Mononuclear cell (primary cell): ENCODE data around the gene LPCAT3. TPM values are rescaled to one million over a fixed set of nuclear protein-coding genes. Genes with fewer than 3 reads are reported as not detected.
"Not testable (repeated sequence)": the region's sequence is repeated elsewhere in the genome, so short reads cannot be mapped to it uniquely, and the experiment has no call there.

ENCODE experiments used
- H3K27me3 ChIP-seq: 2 replicates; pipeline ENCODE4 v1.6.0; 2011; ENCODE audit warnings: low read length, control low read depth; ENCODE audit not compliant: insufficient read depth
- H3K4me1 ChIP-seq: 2 replicates; pipeline ENCODE4 v1.5.1; 2011; ENCODE audit warnings: mild to moderate bottlenecking, low read length, control low read depth; ENCODE audit not compliant: insufficient read depth
- H3K4me3 ChIP-seq: 2 replicates; pipeline ENCODE4 v1.5.1; 2011; ENCODE audit warnings: mild to moderate bottlenecking, low read length, moderate library complexity
- H3K9me3 ChIP-seq: 2 replicates; pipeline ENCODE4 v1.5.1; 2011; ENCODE audit warnings: low read depth, mild to moderate bottlenecking, control low read depth, low read length
- total RNA-seq: library from RNA; depleted of rRNA; stranded (reverse); fragments of >200 nt; gene quantifications from one replicate; pipeline ENCODE4 v1.2.3, GENCODE V29; 2012

Gene LPCAT3
- total RNA-seq, 1 donor = 11.0 TPM

DNA sequence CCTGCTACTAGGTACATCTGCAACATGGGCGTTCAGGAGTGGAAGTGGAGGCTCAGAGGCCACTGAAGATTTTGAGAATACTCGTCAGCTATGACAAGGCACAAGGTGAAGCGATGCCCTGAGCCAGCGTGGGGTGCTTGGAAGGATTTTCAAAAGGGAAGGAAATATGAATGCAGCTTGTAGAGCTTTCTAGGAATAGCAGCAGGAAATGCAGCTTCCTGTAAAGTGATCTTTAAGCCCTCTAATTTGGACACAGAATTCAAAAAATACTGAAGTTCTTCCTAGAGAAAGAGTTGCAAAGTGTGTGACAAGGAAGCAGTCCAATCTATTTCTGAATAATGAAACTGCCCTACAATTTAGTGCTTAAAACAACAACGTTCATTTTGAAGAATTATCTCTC is 29.0 kb upstream of the LPCAT3 start:
- peaks cover 7% of the 10 kb centered on the region for H3K4me1 ChIP-seq
- H3K9me3 ChIP-seq = no peaks in the 10 kb centered on the region
- H3K4me3 ChIP-seq = no peak overlapping the region
- peaks cover 1% of the 10 kb centered on the region for H3K27me3 ChIP-seq

DNA sequence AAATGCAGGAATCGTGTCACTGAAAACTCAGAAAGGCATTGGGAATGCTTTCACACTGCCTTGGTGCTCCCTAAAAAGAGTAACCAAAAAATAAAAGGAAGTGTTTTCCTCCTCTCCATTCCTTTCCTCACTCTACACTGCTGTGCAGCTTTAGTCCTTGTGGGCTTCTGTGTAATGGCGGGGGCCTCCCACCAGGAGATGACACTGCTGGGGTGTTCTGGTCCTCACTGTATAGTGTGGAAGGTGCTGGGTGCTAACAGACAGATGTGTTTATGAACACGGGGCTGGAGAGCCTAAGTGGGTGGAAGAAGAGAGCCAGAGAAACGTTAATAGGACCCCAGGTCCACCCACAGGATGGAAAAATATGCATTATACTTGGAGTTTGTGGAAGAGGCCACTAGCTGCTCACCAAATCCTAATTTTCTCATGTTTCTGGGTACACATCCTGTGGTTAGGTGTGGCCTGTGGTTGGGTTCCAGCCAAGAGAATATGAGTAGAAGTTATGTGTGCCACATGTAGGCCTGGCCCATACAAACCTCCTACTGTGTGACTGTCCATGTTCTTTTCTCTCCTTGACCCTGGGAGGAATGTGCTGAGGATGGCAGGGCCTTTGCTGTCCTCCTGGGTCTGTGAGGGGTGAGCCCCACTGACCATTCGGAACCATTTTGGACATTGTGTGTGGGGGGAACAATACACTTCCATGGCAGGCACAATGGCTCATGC is 28.3 kb upstream of the LPCAT3 start:
- Histone ChIP-seq H3K27me3 (no peaks in the 10 kb centered on the region), H3K4me1 (peaks cover 7% of the 10 kb centered on the region), H3K9me3 (no peaks in the 10 kb centered on the region), H3K4me3 (no peak overlapping the region)

DNA sequence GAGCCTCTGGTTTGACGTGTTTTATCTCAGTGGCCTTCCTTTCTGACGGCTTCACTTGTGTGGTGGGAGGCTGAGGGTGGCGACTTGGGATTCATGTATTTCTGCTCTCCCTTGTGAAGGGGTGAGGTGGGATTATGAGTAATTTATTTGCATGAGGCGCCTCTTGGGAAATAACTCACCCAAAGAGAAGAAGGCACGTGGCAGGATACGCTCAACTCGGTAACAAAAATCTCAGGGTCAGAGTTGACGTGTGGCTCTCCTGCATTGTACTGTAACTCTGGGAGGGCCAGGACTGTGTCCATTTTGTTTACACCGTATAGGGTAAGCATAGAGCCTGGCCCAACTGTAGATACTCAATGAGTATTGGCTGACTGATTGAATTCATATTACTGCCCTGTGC is 27.6 kb upstream of the LPCAT3 start:
- Histone ChIP-seq H3K4me3 (no peak overlapping the region), H3K27me3 (no peaks in the 10 kb centered on the region), H3K9me3 (no peaks in the 10 kb centered on the region), H3K4me1 (peaks cover 7% of the 10 kb centered on the region)

DNA sequence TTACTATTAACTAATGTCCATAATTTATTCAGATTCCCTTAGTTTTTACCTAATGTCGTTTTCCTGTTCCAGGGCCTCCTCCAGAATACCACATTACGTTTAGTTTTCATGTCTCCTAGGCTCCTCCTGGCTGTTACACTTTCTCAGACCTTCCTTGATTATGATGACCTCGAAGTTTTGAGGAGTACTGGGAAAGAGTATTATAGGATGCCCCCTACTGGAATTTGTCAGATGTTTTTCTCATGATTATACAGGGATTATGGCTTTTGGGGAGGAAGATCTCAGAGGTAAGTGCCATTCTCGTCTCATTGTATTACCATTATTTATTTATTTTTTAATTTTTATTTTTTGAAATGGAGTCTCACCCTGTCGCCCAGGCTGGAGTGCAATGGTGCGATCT is 24.6 kb upstream of the LPCAT3 start:
- H3K4me1 ChIP-seq = peaks cover 7% of the 10 kb centered on the region
- H3K9me3 ChIP-seq = no peaks in the 10 kb centered on the region

DNA sequence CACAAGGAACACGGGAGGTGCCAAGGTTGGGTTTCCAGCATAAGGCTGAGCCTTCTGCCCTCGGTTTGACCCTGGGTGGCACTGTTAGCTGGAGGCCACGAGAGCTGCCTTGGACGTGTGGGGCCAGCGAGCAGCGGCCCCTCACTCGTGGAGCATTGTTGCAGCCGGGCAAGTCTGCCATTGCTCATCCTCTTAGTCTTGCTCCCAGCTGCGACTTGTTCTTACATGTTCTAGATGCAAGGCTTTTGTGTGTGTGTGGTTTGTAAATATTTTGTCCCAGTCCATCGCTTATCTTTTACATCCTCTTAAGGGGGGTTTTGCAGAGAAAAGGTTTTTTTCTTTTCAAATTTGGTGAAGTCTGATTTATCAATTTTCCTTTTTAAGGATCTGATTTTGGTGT is 21.1 kb upstream of the LPCAT3 start:
- Histone ChIP-seq H3K9me3 (no peaks in the 10 kb centered on the region), H3K4me1 (no peaks in the 10 kb centered on the region), H3K27me3 (no peaks in the 10 kb centered on the region), H3K4me3 (no peak overlapping the region)

More for the DNA sequence above, 24.6 kb upstream of the LPCAT3 start:
- Histone ChIP-seq H3K27me3 (no peaks in the 10 kb centered on the region), H3K4me3 (no peak overlapping the region)

DNA sequence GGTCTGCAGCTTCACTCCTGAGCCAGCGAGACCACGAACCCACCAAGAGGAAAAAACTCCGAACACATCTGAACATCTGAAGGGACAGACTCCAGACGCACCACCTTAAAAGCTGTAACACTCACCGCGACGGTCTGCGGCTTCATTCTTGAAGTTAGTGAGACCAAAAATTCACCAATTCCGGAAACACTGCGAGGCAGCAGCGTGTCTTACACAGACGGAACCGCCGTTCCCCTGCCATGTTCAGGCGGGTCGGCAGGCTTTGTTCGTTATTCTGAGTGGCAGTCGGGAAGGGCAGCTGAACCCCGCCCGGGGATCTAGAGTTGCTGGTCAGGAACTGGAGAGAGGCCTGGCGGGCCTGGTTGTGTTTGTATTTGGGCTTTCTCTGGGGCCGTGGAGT is 20.3 kb upstream of the LPCAT3 start:
- Histone ChIP-seq H3K4me3 (no peak overlapping the region), H3K9me3 (no peaks in the 10 kb centered on the region), H3K27me3 (no peaks in the 10 kb centered on the region), H3K4me1 (no peaks in the 10 kb centered on the region)

DNA sequence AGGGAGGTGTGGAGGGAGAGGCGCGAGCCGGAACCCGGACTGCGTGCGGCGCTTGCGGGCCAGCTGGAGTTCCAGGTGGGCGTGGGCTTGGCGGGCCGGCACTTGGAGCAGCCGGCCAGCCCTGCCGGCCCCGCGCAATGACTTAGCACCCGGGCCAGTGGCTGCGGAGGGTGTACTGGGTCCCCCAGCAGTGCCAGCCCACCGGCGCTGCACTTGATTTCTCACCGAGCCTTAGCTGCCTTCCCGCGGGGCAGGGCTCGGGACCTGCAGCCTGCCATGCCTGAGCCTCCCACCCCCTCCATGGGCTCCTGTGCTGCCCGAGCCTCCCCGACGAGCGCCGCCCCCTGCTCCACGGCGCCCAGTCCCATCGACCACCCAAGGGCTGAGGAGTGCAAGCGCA is 19.1 kb upstream of the LPCAT3 start:
- H3K27me3 ChIP-seq, H3K9me3 ChIP-seq, H3K4me1 ChIP-seq, H3K4me3 ChIP-seq: not testable (repeated sequence)

DNA sequence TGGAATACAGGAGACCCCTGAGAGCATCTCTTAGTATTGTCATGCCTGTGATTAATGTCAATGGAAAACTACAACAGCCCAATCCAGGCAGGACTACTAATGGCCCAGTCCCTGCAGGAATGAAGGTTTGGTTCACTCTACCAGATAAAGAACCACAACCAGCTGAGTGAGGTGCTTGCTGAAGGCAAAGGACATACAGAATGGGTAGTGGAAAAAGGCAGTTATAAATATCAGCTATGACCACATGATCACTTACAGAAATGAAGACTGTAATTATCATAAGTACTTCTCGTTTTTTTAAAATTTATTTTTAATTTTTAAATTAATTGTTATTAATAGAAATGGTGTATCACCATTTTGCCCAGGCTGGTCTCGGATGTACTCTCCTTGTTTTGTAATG is 17.2 kb upstream of the LPCAT3 start:
- Histone ChIP-seq H3K4me3 (no peak overlapping the region), H3K9me3 (no peaks in the 10 kb centered on the region), H3K27me3 (no peaks in the 10 kb centered on the region), H3K4me1 (no peaks in the 10 kb centered on the region)

DNA sequence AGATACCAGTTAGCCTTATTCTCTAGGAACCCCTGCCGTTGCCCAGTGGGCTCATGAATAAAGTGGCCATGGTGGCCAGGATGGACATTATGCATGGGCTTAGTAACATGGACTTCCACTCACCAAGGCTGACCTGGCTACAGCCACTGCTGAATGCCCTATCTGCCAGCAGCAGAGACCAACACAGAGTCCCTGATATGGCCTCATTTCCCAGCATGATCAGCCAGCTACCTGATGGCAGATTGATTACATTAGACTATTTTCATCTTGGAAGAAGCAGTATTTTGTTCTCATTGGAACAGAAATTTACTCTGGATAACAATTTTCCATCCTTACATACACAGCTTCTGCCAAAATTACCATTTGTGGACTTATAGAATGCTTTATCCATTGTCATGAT is 16.2 kb upstream of the LPCAT3 start:
- no peaks in the 10 kb centered on the region for H3K4me1 ChIP-seq
- no peak overlapping the region for H3K4me3 ChIP-seq
- H3K27me3 ChIP-seq = no peaks in the 10 kb centered on the region
- no peaks in the 10 kb centered on the region for H3K9me3 ChIP-seq

DNA sequence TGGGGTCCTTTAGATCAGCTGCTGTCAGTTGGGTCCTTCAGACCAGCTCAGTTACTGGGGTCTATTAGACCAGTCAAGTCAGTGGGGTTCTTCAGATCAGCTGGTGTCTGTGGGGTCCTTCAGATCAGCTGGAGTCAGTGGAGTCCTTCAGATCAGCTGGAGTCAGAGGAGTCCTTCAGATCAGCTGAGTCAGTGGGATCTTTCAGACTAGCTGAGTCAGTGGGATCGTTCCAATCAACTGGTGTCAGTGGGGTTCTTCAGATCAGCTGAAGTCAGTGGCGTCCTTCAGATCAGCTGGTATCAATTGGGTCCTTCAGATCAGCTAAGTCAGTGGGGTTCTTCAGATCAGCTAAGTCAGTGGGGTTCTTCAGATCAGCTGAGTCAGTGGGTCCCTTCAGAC is 14.7 kb upstream of the LPCAT3 start:
- H3K9me3 ChIP-seq = no peaks in the 10 kb centered on the region
- no peak overlapping the region for H3K4me3 ChIP-seq
- H3K4me1 ChIP-seq = no peaks in the 10 kb centered on the region
- no peaks in the 10 kb centered on the region for H3K27me3 ChIP-seq

DNA sequence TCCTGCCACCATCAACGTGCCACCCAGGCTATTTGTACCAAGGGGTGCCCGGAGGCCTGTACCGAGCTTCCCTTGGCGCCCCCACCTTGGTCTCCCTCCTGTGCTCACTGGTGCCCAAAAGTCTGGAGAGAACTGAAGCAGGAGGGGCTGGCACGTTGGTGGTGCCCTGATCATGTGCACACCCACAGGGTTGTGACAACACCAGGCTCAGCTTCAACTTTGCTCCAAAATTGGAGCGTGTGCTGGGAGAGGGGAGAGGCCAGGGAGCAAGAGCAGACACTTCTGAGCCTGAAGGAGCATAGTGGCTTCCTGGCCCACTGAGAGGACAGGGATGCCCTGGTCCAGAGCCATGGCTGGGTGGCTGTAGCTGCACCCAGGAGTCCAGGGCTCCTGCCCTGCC is 13.0 kb upstream of the LPCAT3 start:
- H3K4me3 ChIP-seq = no peak overlapping the region
- no peaks in the 10 kb centered on the region for H3K27me3 ChIP-seq
- H3K9me3 ChIP-seq = no peaks in the 10 kb centered on the region
- no peaks in the 10 kb centered on the region for H3K4me1 ChIP-seq

DNA sequence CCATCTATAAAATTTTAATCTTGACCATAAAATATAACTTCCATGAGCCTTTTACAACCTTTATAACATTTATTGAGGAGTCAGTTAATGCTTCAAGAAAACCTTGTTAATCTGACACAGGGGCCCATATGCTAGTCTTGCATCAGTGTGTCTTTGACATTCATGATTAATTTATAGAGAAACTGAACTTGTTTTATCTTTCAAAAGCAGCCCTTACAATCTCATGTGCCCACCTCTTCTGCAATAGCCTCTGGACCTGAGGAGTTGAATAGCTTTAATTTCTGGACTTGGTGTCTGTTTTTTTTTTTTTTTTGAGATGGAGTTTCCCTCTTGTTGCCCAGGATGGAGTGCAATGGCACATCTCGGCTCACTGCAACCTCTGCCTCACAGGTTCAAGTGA is 8.6 kb upstream of the LPCAT3 start:
- Histone ChIP-seq H3K4me1 (peaks cover under 1% of the 10 kb centered on the region), H3K27me3 (no peaks in the 10 kb centered on the region), H3K9me3 (no peaks in the 10 kb centered on the region), H3K4me3 (no peak overlapping the region)

DNA sequence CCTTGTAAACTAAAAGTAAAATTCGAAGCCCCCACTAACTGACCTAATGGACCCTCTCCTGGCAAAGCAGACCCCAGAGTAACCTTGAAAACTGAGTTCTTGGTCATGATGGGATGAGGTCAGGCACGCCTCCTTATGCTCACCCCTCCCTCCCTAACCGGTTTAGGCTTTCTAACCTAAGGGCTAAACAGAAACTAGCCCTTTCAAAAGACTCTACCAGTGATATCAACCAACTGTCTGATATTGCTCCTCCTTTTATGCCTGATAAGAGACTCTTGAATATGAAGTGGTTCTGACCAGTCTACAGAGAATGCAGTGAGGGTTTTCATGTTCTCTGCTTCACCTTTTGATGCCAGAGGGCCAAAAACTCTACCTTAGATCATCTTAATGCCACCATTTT is 4.8 kb upstream of the LPCAT3 start:
- no peak overlapping the region for H3K4me3 ChIP-seq
- H3K9me3 ChIP-seq = no peaks in the 10 kb centered on the region
- no peaks in the 10 kb centered on the region for H3K27me3 ChIP-seq
- peaks cover 10% of the 10 kb centered on the region for H3K4me1 ChIP-seq

DNA sequence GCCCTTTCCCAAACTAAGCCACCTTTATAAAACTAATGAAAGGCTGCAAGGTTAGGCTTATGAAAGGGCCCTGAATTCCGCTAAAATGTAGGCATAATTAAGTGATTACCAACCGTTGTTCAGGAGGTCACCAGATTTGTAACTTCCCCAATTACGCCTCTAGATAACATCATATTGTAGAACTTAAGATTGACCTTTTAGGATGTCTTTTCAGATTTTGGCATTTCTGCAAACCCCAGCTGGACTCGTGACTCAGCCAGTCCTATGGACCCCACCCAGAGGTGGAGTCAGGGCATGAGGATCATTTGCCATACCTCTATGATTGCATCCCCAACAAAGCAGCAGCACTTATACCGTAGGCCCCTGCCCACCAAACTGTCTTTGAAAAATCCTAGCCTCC is 3.7 kb upstream of the LPCAT3 start:
- Histone ChIP-seq H3K4me1 (peaks cover 20% of the 10 kb centered on the region), H3K9me3 (no peaks in the 10 kb centered on the region), H3K4me3 (no peak overlapping the region), H3K27me3 (no peaks in the 10 kb centered on the region)

DNA sequence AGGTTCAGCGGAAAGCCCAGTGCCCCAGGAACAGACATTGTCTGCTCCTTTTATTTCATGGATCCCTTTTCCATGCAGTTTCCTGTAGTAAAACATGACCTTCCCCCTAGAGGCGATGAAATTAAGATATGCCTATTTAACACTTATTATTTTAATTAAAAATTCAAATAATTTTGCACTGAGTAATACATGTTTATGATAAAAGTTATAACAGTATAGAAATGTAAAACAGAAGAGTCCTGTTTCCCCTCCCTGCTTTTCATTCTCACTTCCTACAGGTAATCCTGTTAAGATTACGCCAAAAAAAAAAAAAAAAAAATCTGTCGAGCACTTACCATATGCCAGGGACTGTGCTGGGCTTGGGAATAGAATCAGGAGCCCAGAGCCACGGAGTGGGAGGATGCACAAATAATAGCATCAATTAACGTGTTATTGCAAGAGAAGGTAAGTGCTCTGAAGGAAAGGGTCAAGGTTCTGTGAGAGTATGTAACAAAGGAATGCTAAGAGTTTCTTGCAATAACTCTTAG is 830 bp upstream of the LPCAT3 start:
- Histone ChIP-seq H3K27me3 (no peaks in the 10 kb centered on the region), H3K4me3 (peak overlapping the region; percentile 92), H3K9me3 (no peaks in the 10 kb centered on the region), H3K4me1 (peaks cover 35% of the 10 kb centered on the region)

DNA sequence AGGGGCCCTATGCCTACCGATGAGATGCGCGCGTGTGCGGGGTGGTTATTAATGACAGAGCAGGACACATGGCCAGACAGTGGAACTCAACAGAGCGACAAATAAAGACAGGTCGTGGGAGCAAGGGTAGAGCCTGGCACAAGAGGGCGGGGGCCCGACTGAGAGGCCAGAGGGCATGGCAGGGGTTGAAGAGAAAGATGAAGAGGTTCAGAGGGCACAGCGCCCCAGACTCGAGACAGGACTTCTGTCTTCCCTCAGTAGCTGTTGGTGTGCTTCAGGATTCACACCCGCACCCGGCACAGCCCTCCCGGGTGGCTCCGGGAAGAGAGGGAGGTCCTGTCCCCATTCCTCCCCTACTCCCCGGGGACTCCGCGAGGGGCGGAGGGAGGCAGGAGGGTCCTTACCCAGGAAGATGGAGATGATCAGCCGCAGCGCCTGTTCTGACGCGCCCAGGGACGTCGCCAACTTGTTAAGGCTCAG is 366 bp downstream of the LPCAT3 start:
- Histone ChIP-seq H3K4me1 (peaks cover 35% of the 10 kb centered on the region), H3K27me3 (no peaks in the 10 kb centered on the region), H3K4me3 (peak overlapping the region; percentile 92), H3K9me3 (no peaks in the 10 kb centered on the region)
